Urinary bladder (tissue), 4 donors: ENCODE data around the gene OR13C5. TPM values are rescaled to one million over a fixed set of nuclear protein-coding genes. Genes with fewer than 3 reads are reported as not detected.
"Not testable (repeated sequence)": the region's sequence is repeated elsewhere in the genome, so short reads cannot be mapped to it uniquely, and the experiment has no call there.

ENCODE experiments used
- DNase-seq: peaks from one replicate; pipeline ENCODE4 v3.0.0-alpha.2; 2015; ENCODE audit errors: extremely low spot score
- H3K27ac ChIP-seq: one replicate; pipeline ENCODE4 v1.5.1; 2013; ENCODE audit warnings: low read depth, mild to moderate bottlenecking, moderate library complexity
- H3K36me3 ChIP-seq: one replicate; pipeline ENCODE4 v1.6.1; 2013; ENCODE audit warnings: mild to moderate bottlenecking, moderate library complexity; ENCODE audit not compliant: insufficient read depth
- H3K4me1 ChIP-seq: one replicate; pipeline ENCODE4 v1.6.1; 2013; ENCODE audit warnings: mild to moderate bottlenecking, moderate library complexity; ENCODE audit not compliant: insufficient read depth
- H3K4me3 ChIP-seq: one replicate; pipeline ENCODE4 v1.5.1; 2013; ENCODE audit warnings: low read depth, low read length
- WGBS: extraction: QIAGEN DNeasy Blood & Tissue Kit; methylation state at CpG from one replicate; pipeline ENCODE4 v1.1.7; 2013; 5-methylcytosine and 5-hydroxymethylcytosine counted together
- polyA plus RNA-seq: library from polyadenylated mRNA; stranded (reverse); fragments of 200-250 nt; gene quantifications from one replicate; pipeline ENCODE4 v1.2.3, GENCODE V29; 2013
- total RNA-seq: library from RNA; depleted of rRNA; stranded (reverse); fragments of >200 nt; gene quantifications from one replicate; pipeline ENCODE4 v1.2.3, GENCODE V29; 2014
- donor health status: healthy with polysubstance abuse.
- donor health status: healthy.

OR13C5 gene
- total RNA-seq (not detected), polyA plus RNA-seq (not detected)

- H3K36me3 ChIP-seq, H3K27ac ChIP-seq, H3K4me1 ChIP-seq, DNase-seq, H3K4me3 ChIP-seq: not testable (repeated sequence)
Measured at GRCh38 chr9:104599313-104599712, at the start of gene OR13C5. Gene OR13C5 (minus strand): TSS chr9:104599413. CDS start chr9:104599413, 0 bp downstream.

GRCh38 chr9:104635456-104635855 is 36.2 kb upstream of the OR13C5 start:
- Histone ChIP-seq H3K4me3 (no peak overlapping the region), H3K4me1 (no peaks in the 10 kb centered on the region), H3K27ac (no peak overlapping the region), H3K36me3 (no peaks in the 10 kb centered on the region)
- DNase-seq: no peak

- no peak for DNase-seq
- H3K4me3 ChIP-seq: no peak overlapping the region
- WGBS: 94% methylated on average over 30 of the region's 30 CpGs
Measured at GRCh38 chr9:104633976-104634520, 34.8 kb upstream of the OR13C5 start.

GRCh38 chr9:104625964-104626363 is 26.8 kb upstream of the OR13C5 start:
- not testable (repeated sequence) for DNase-seq, H3K27ac ChIP-seq, H3K4me3 ChIP-seq, H3K4me1 ChIP-seq, H3K36me3 ChIP-seq

More at GRCh38 chr9:104633976-104634520, 34.8 kb upstream of the OR13C5 start:
- H3K4me1 ChIP-seq: no peaks in the 10 kb centered on the region
- no peak overlapping the region for H3K27ac ChIP-seq
- H3K36me3 ChIP-seq: no peaks in the 10 kb centered on the region

GRCh38 chr9:104618104-104618503 is 18.9 kb upstream of the OR13C5 start, which contains the start of gene OR13C9:
Gene OR13C9 (minus strand): TSS chr9:104618204. CDS start chr9:104618204, 0 bp downstream.
- DNase-seq: no peak
- WGBS: 69% methylated on average over 2 of the region's 2 CpGs
- Histone ChIP-seq H3K4me3 (no peak within 1 kb of the TSS), H3K36me3 (no peaks in the 10 kb centered on the region), H3K4me1 (no peaks in the 10 kb centered on the region), H3K27ac (no peak within 1 kb of the TSS)

- Histone ChIP-seq H3K36me3 (no peaks in the 10 kb centered on the region), H3K4me1 (no peaks in the 10 kb centered on the region), H3K27ac (no peak overlapping the region), H3K4me3 (no peak overlapping the region)
- no peak for DNase-seq
Measured at GRCh38 chr9:104617418-104617817, 18.2 kb upstream of the OR13C5 start.

GRCh38 chr9:104611213-104611612 is 12.0 kb upstream of the OR13C5 start:
- Histone ChIP-seq H3K36me3 (no peaks in the 10 kb centered on the region), H3K4me1 (no peaks in the 10 kb centered on the region), H3K4me3 (no peak overlapping the region), H3K27ac (no peak overlapping the region)
- WGBS: 51% methylated on average over 2 of the region's 2 CpGs
- no peak for DNase-seq

GRCh38 chr9:104608336-104608735 is 9.1 kb upstream of the OR13C5 start:
- no peak overlapping the region for H3K27ac ChIP-seq
- no peaks in the 10 kb centered on the region for H3K4me1 ChIP-seq
- H3K4me3 ChIP-seq: no peak overlapping the region
- 33% methylated on average over 1 of the region's 1 CpG for WGBS
- no peaks in the 10 kb centered on the region for H3K36me3 ChIP-seq
- DNase-seq: no peak

- H3K36me3 ChIP-seq: no peaks in the 10 kb centered on the region
- H3K4me1 ChIP-seq: no peaks in the 10 kb centered on the region
- no peak overlapping the region for H3K4me3 ChIP-seq
- H3K27ac ChIP-seq: no peak overlapping the region
- no peak for DNase-seq
- WGBS: 70% methylated on average over 2 of the region's 2 CpGs
Measured at GRCh38 chr9:104606152-104606551, 6.9 kb upstream of the OR13C5 start.

GRCh38 chr9:104605527-104605926 is 6.3 kb upstream of the OR13C5 start, which contains the start of gene OR13C2:
Gene OR13C2 (minus strand): TSS chr9:104605627. CDS start chr9:104605627, 0 bp downstream.
- 57% methylated on average over 1 of the region's 1 CpG for WGBS
- not testable (repeated sequence) for DNase-seq, H3K36me3 ChIP-seq

GRCh38 chr9:104604801-104605200 is 5.6 kb upstream of the OR13C5 start:
- H3K4me1 ChIP-seq: no peaks in the 10 kb centered on the region
- DNase-seq: no peak
- no peak overlapping the region for H3K4me3 ChIP-seq
- no peaks in the 10 kb centered on the region for H3K36me3 ChIP-seq
- WGBS: 82% methylated on average over 3 of the region's 3 CpGs
- H3K27ac ChIP-seq: no peak overlapping the region

More at GRCh38 chr9:104605527-104605926, 6.3 kb upstream of the OR13C5 start, which contains the start of gene OR13C2:
- not testable (repeated sequence) for H3K27ac ChIP-seq, H3K4me3 ChIP-seq, H3K4me1 ChIP-seq

- 79% methylated on average over 3 of the region's 3 CpGs for WGBS
- not testable (repeated sequence) for H3K4me1 ChIP-seq, H3K36me3 ChIP-seq, DNase-seq, H3K4me3 ChIP-seq, H3K27ac ChIP-seq
Measured at GRCh38 chr9:104598749-104599148, 464 bp downstream of the OR13C5 start.

- DNase-seq: no peak
- Histone ChIP-seq H3K27ac (no peak overlapping the region), H3K4me1 (no peaks in the 10 kb centered on the region), H3K4me3 (no peak overlapping the region), H3K36me3 (no peaks in the 10 kb centered on the region)
- WGBS: 0% methylated on average over 1 of the region's 1 CpG
Measured at GRCh38 chr9:104589626-104590025, 9.6 kb downstream of the OR13C5 start.

GRCh38 chr9:104586496-104587180 is 12.6 kb downstream of the OR13C5 start:
- Histone ChIP-seq H3K27ac (no peak overlapping the region), H3K36me3 (no peaks in the 10 kb centered on the region), H3K4me1 (no peaks in the 10 kb centered on the region), H3K4me3 (no peak overlapping the region)
- WGBS: 3% methylated on average over 1 of the region's 1 CpG
- no peak for DNase-seq
